GM23248 (cell line): Measurements from ENCODE around the gene WDR70. TPM values are rescaled to one million over a fixed set of nuclear protein-coding genes. Genes with fewer than 3 reads are reported as not detected.
"Not testable (repeated sequence)": the region's sequence is repeated elsewhere in the genome, so short reads cannot be mapped to it uniquely, and the experiment has no call there.

Source experiments
- DNase-seq: peaks from one replicate; pipeline ENCODE4 v3.0.0-alpha.2; 2015
- H2AFZ ChIP-seq: fragments of 200-600 bp; sonication (generic); 2 replicates; pipeline ENCODE4 v1.6.1; 2016; ENCODE audit warnings: antibody characterized with exemption
- H3F3A ChIP-seq: fragments of 200-600 bp; sonication (generic); 2 replicates; pipeline ENCODE4 v1.6.1; 2016; ENCODE audit warnings: mild to moderate bottlenecking, antibody characterized with exemption, mixed run types; ENCODE audit not compliant: insufficient read depth
- H3K27ac ChIP-seq: fragments of 200-600 bp; sonication (generic); 2 replicates; pipeline ENCODE4 v1.5.1; 2016; ENCODE audit warnings: mild to moderate bottlenecking
- H3K27me3 ChIP-seq: fragments of 200-600 bp; sonication (generic); replicated peaks from 2 replicates; pipeline ENCODE4 v1.6.1; 2016; ENCODE audit warnings: mild to moderate bottlenecking; ENCODE audit not compliant: insufficient read depth
- H3K36me3 ChIP-seq: fragments of 200-600 bp; sonication (generic); 2 replicates; pipeline ENCODE4 v1.6.1; 2016; ENCODE audit warnings: low read depth, mild to moderate bottlenecking
- H3K4me1 ChIP-seq: fragments of 200-600 bp; sonication (generic); 2 replicates; pipeline ENCODE4 v1.6.1; 2016; ENCODE audit warnings: mild to moderate bottlenecking; ENCODE audit not compliant: insufficient read depth
- H3K4me2 ChIP-seq: fragments of 200-600 bp; sonication (generic); one replicate; pipeline ENCODE4 v1.6.1; 2016; ENCODE audit warnings: mild to moderate bottlenecking; ENCODE audit not compliant: unreplicated experiment
- H3K4me3 ChIP-seq: fragments of 200-600 bp; sonication (generic); 2 replicates; pipeline ENCODE4 v1.5.1; 2016; ENCODE audit warnings: mild to moderate bottlenecking
- H3K79me2 ChIP-seq: fragments of 200-600 bp; sonication (generic); 2 replicates; pipeline ENCODE4 v1.6.1; 2016; ENCODE audit warnings: mild to moderate bottlenecking; ENCODE audit not compliant: insufficient read depth
- H3K9ac ChIP-seq: fragments of 200-600 bp; sonication (generic); 2 replicates; pipeline ENCODE4 v1.6.1; 2016; ENCODE audit warnings: mild to moderate bottlenecking
- H3K9me2 ChIP-seq: fragments of 200-600 bp; sonication (generic); 2 replicates; pipeline ENCODE4 v1.6.1; 2016; ENCODE audit warnings: mixed run types, mild to moderate bottlenecking, moderate library complexity; ENCODE audit not compliant: insufficient read depth
- H3K9me3 ChIP-seq: fragments of 200-600 bp; sonication (generic); one replicate; pipeline ENCODE4 v1.6.1; 2017; ENCODE audit warnings: low read depth
- H4K20me1 ChIP-seq: fragments of 200-600 bp; sonication (generic); 2 replicates; pipeline ENCODE4 v1.6.0; 2016; ENCODE audit not compliant: insufficient read depth
- EZH2 ChIP-seq: fragments of 200-600 bp; sonication (generic); IDR thresholded peaks from 2 replicates; pipeline ENCODE4 v1.6.1; 2018; ENCODE audit warnings: antibody characterized with exemption, mild to moderate bottlenecking; ENCODE audit not compliant: insufficient read depth, poor library complexity, severe bottlenecking
- EZH2phosphoT487 ChIP-seq: fragments of 200-600 bp; sonication (generic); IDR thresholded peaks from 2 replicates; pipeline ENCODE4 v1.6.1; 2018; ENCODE audit warnings: antibody characterized with exemption, moderate library complexity, mild to moderate bottlenecking, low read depth; ENCODE audit not compliant: insufficient read depth
- WGBS, 2 experiments: methylation state at CpG; one replicate each; pipeline ENCODE4 v1.1.6; 2015 to 2017; ENCODE audit warnings: low lambda C conversion rate in 2 of 2, low coverage in 1 of 2; ENCODE audit errors: missing lambda C conversion rate in 2 of 2; 5-methylcytosine and 5-hydroxymethylcytosine counted together
- in situ Hi-C: fragments of 300-500 bp; cut with MboI; formaldehyde crosslinking; loops from 2 replicates; pipeline ENCODE4 v1.15.0; 2020
- polyA plus RNA-seq: library from polyadenylated mRNA; unstranded; fragments of >200 nt; fragmentation: Nextera tagmentation; extraction: Ambion mirVana; gene quantifications from 2 replicates; pipeline ENCODE4 v1.2.1, GENCODE V29; 2016
- total RNA-seq: library from RNA; depleted of rRNA; stranded (reverse); fragments of >200 nt; shearing (Covaris generic); gene quantifications from 2 replicates; pipeline ENCODE4 v1.2.3, GENCODE V29; 2014

The WDR70 gene
- total and polyA plus RNA-seq, 2 experiments from 2014 or later: 20.8 to 24.9 TPM

- peaks cover 47% of the 10 kb centered on the region for H3K79me2 ChIP-seq
- H4K20me1 ChIP-seq: no peaks in the 10 kb centered on the region
- no peak for TF ChIP-seq EZH2
- TF ChIP-seq EZH2phosphoT487: no peak
- H3K36me3 ChIP-seq: no peaks in the 10 kb centered on the region
- peak within 1 kb of the TSS; percentile 96 for H3K9ac ChIP-seq
- peaks cover 15% of the 10 kb centered on the region for H3K4me1 ChIP-seq
- H3K4me2 ChIP-seq: peak within 1 kb of the TSS; percentile 97
- in situ Hi-C loops: no loop called here
- H2AFZ ChIP-seq: peak within 1 kb of the TSS; percentile 97
- peak within 1 kb of the TSS; percentile 100 for H3K4me3 ChIP-seq
- H3K27ac ChIP-seq: peak within 1 kb of the TSS; percentile 77
- H3K27me3 ChIP-seq: no peaks in the 10 kb centered on the region
- 1% methylated on average over 46 to 49 of the region's 49 CpGs for WGBS, 2 experiments
- peaks cover 15% of the 10 kb centered on the region for H3F3A ChIP-seq
- peak; percentile 98 for DNase-seq
- H3K9me3 ChIP-seq: no peaks in the 10 kb centered on the region
- H3K9me2 ChIP-seq: no peaks in the 10 kb centered on the region
Observed at GRCh38 chr5:37370864-37371726, 8.0 kb upstream of the WDR70 start, which contains the start of gene NUP155. Gene NUP155 (minus strand): TSS chr5:37371106. CDS start chr5:37370977, 129 bp downstream.

DNA sequence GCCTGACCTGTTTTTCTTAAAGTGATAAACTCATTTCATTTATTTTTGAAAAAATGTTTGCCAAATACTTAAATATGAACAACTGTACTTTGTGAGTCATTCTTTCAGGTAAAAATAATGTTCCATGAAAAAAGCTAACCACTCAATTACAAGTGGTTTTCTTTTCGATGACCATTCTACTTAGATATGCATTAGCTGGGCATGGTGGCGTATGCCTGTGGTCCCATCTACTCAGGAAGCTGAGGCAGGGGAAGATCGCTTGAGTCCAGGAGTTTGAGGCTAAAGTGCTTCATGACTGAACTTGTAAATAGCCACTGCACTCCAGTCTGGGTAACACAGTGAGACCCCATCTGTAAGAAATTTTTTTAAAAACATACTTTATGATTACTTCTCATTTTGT lies 4.0 kb upstream of the WDR70 start:
- Histone ChIP-seq H3K79me2 (peaks cover 18% of the 10 kb centered on the region), H3K4me2 (no peak overlapping the region), H3F3A (peaks cover 15% of the 10 kb centered on the region), H3K27me3 (no peaks in the 10 kb centered on the region), H2AFZ (no peak overlapping the region), H3K27ac (no peak overlapping the region), H3K4me1 (peaks cover 3% of the 10 kb centered on the region; the same call in 1 of the 2 replicates), H3K9ac (no peak overlapping the region), H4K20me1 (no peaks in the 10 kb centered on the region), H3K9me3 (no peaks in the 10 kb centered on the region), H3K36me3 (no peaks in the 10 kb centered on the region), H3K4me3 (no peak overlapping the region), H3K9me2 (no peaks in the 10 kb centered on the region)
- 88 to 90% methylated on average over 3 of the region's 3 CpGs for WGBS, 2 experiments
- TF ChIP-seq EZH2 (no peak), EZH2phosphoT487 (no peak)
- in situ Hi-C loops: no loop called here
- DNase-seq: no peak

GRCh38 chr5:37378066-37378465 lies 1.1 kb upstream of the WDR70 start:
- H3K4me1 ChIP-seq, H3K4me3 ChIP-seq, DNase-seq, H3K27me3 ChIP-seq, H3K36me3 ChIP-seq, H4K20me1 ChIP-seq, H3K27ac ChIP-seq, H3F3A ChIP-seq, H3K9me2 ChIP-seq, H3K4me2 ChIP-seq, H3K9ac ChIP-seq, in situ Hi-C loops, H2AFZ ChIP-seq, H3K9me3 ChIP-seq: not testable (repeated sequence)
- H3K79me2 ChIP-seq: peaks cover 22% of the 10 kb centered on the region
- 88 to 89% methylated on average over 10 to 12 of the region's 12 CpGs for WGBS, 2 experiments

DNA sequence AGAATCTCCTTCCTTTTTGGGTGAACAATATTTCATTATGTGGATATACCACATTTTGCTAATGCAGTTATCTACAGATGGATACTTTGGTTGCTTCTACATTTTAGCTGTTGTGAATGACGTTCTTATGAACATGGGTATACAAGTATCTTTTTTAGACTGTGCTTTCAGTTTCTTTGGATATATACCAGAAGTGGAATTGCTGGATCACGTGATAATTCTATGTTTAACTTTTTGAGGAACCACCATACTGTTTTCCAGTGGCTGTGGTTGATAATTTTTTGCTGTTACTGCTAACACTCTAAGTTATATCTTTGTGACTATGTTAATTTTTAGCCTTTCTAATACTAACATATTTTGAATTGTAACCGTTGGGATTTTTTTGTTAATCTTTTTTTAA lies 12.5 kb downstream of the WDR70 start:
- WGBS, 2 experiments: 98 to 100% methylated on average over 3 of the region's 3 CpGs
- Histone ChIP-seq H3K9me2 (no peaks in the 10 kb centered on the region), H2AFZ (no peak overlapping the region), H3K27ac (no peak overlapping the region), H4K20me1 (no peaks in the 10 kb centered on the region), H3K4me1 (no peaks in the 10 kb centered on the region), H3K9ac (no peak overlapping the region), H3K4me3 (no peak overlapping the region), H3K79me2 (peaks cover 34% of the 10 kb centered on the region), H3K4me2 (no peak overlapping the region), H3K27me3 (no peaks in the 10 kb centered on the region), H3K36me3 (peaks cover 38% of the 10 kb centered on the region), H3F3A (no peaks in the 10 kb centered on the region), H3K9me3 (no peaks in the 10 kb centered on the region)
- TF ChIP-seq EZH2phosphoT487: no peak
- TF ChIP-seq EZH2: no peak
- in situ Hi-C loops: no loop called here
- DNase-seq: no peak
